IPS-18a (cell line): ENCODE measurements around the gene CLRN3.

Source experiments
- H3K27ac ChIP-seq: one replicate; pipeline ENCODE4 v1.5.1; 2013; ENCODE audit warnings: low read length
- H3K27me3 ChIP-seq: one replicate; pipeline ENCODE4 v1.6.1; 2013; ENCODE audit warnings: mild to moderate bottlenecking, low read length; ENCODE audit not compliant: control insufficient read depth, insufficient read depth
- H3K36me3 ChIP-seq: one replicate; pipeline ENCODE4 v1.6.1; 2013; ENCODE audit warnings: low read depth, low read length; ENCODE audit not compliant: control insufficient read depth
- H3K4me1 ChIP-seq: one replicate; pipeline ENCODE4 v1.6.1; 2013; ENCODE audit warnings: low read depth, low read length; ENCODE audit not compliant: control insufficient read depth
- H3K4me3 ChIP-seq: one replicate; pipeline ENCODE4 v1.5.1; 2013; ENCODE audit warnings: low read length
- H3K9ac ChIP-seq: one replicate; pipeline ENCODE4 v1.6.1; 2013; ENCODE audit warnings: mild to moderate bottlenecking, low read length, moderate library complexity
- H3K9me3 ChIP-seq: one replicate; pipeline ENCODE4 v1.6.1; 2013; ENCODE audit warnings: low read depth, low read length; ENCODE audit not compliant: control insufficient read depth

The CLRN3 gene

GRCh38 chr10:127926455-127926854, 33.7 kb upstream of the CLRN3 start:
- Histone ChIP-seq H3K4me3 (no peak overlapping the region), H3K27me3 (no peaks in the 10 kb centered on the region), H3K27ac (no peak overlapping the region), H3K9ac (no peak overlapping the region), H3K4me1 (no peaks in the 10 kb centered on the region), H3K9me3 (no peaks in the 10 kb centered on the region), H3K36me3 (no peaks in the 10 kb centered on the region)

- H3K4me3 ChIP-seq: no peak overlapping the region
- H3K9ac ChIP-seq: no peak overlapping the region
- no peaks in the 10 kb centered on the region for H3K9me3 ChIP-seq
- H3K27ac ChIP-seq: no peak overlapping the region
- H3K4me1 ChIP-seq: no peaks in the 10 kb centered on the region
- H3K36me3 ChIP-seq: no peaks in the 10 kb centered on the region
- no peaks in the 10 kb centered on the region for H3K27me3 ChIP-seq
Measured at GRCh38 chr10:127925471-127926207, 32.9 kb upstream of the CLRN3 start.

- Histone ChIP-seq H3K9me3 (no peaks in the 10 kb centered on the region), H3K9ac (no peak overlapping the region), H3K36me3 (no peaks in the 10 kb centered on the region), H3K4me1 (no peaks in the 10 kb centered on the region), H3K27me3 (no peaks in the 10 kb centered on the region), H3K4me3 (no peak overlapping the region), H3K27ac (no peak overlapping the region)
Measured at GRCh38 chr10:127923646-127924045, 30.9 kb upstream of the CLRN3 start.

- Histone ChIP-seq H3K27ac (no peak overlapping the region), H3K27me3 (no peaks in the 10 kb centered on the region), H3K9ac (no peak overlapping the region), H3K4me3 (no peak overlapping the region), H3K4me1 (no peaks in the 10 kb centered on the region), H3K36me3 (no peaks in the 10 kb centered on the region), H3K9me3 (no peaks in the 10 kb centered on the region)
Measured at GRCh38 chr10:127922675-127923366, 30.1 kb upstream of the CLRN3 start.

GRCh38 chr10:127922206-127922605, 29.5 kb upstream of the CLRN3 start:
- H3K36me3 ChIP-seq: no peaks in the 10 kb centered on the region
- no peak overlapping the region for H3K27ac ChIP-seq
- no peak overlapping the region for H3K4me3 ChIP-seq
- no peaks in the 10 kb centered on the region for H3K27me3 ChIP-seq
- H3K9me3 ChIP-seq: no peaks in the 10 kb centered on the region
- no peaks in the 10 kb centered on the region for H3K4me1 ChIP-seq
- no peak overlapping the region for H3K9ac ChIP-seq

GRCh38 chr10:127921753-127922145, 29.0 kb upstream of the CLRN3 start:
- H3K9me3 ChIP-seq: no peaks in the 10 kb centered on the region
- no peak overlapping the region for H3K27ac ChIP-seq
- no peaks in the 10 kb centered on the region for H3K4me1 ChIP-seq
- H3K4me3 ChIP-seq: no peak overlapping the region
- no peaks in the 10 kb centered on the region for H3K27me3 ChIP-seq
- no peaks in the 10 kb centered on the region for H3K36me3 ChIP-seq
- H3K9ac ChIP-seq: no peak overlapping the region

- Histone ChIP-seq H3K4me3 (no peak overlapping the region), H3K4me1 (no peaks in the 10 kb centered on the region), H3K9ac (no peak overlapping the region), H3K27ac (no peak overlapping the region), H3K36me3 (no peaks in the 10 kb centered on the region), H3K27me3 (no peaks in the 10 kb centered on the region), H3K9me3 (no peaks in the 10 kb centered on the region)
Measured at GRCh38 chr10:127921075-127921752, 28.5 kb upstream of the CLRN3 start.

- Histone ChIP-seq H3K9me3 (no peaks in the 10 kb centered on the region), H3K4me1 (no peaks in the 10 kb centered on the region), H3K36me3 (no peaks in the 10 kb centered on the region), H3K27ac (no peak overlapping the region), H3K9ac (no peak overlapping the region), H3K4me3 (no peak overlapping the region), H3K27me3 (no peaks in the 10 kb centered on the region)
Measured at GRCh38 chr10:127920306-127921074, 27.7 kb upstream of the CLRN3 start.

- H3K9ac ChIP-seq: no peak overlapping the region
- H3K27ac ChIP-seq: no peak overlapping the region
- no peaks in the 10 kb centered on the region for H3K9me3 ChIP-seq
- H3K4me3 ChIP-seq: no peak overlapping the region
- H3K27me3 ChIP-seq: no peaks in the 10 kb centered on the region
- H3K4me1 ChIP-seq: no peaks in the 10 kb centered on the region
- no peaks in the 10 kb centered on the region for H3K36me3 ChIP-seq
Measured at GRCh38 chr10:127919418-127920271, 26.9 kb upstream of the CLRN3 start.

- no peaks in the 10 kb centered on the region for H3K36me3 ChIP-seq
- H3K4me3 ChIP-seq: no peak overlapping the region
- H3K4me1 ChIP-seq: no peaks in the 10 kb centered on the region
- H3K9ac ChIP-seq: no peak overlapping the region
- no peaks in the 10 kb centered on the region for H3K27me3 ChIP-seq
- H3K9me3 ChIP-seq: no peaks in the 10 kb centered on the region
- H3K27ac ChIP-seq: no peak overlapping the region
Measured at GRCh38 chr10:127918572-127918971, 25.8 kb upstream of the CLRN3 start.
